Fibroblast of gingiva (primary cell): Measurements from ENCODE around the gene APOBEC3C.
"Not testable (repeated sequence)": the region's sequence is repeated elsewhere in the genome, so short reads cannot be mapped to it uniquely, and the experiment has no call there.

ENCODE experiments used
- DNase-seq: peaks from one replicate; pipeline ENCODE4 v3.0.0-alpha.2; 2011; ENCODE audit warnings: low read depth

The APOBEC3C gene

GRCh38 chr22:39024519-39025308 lies 10.7 kb downstream of the APOBEC3C start:
- DNase-seq: no peak

- DNase-seq: no peak
Observed at GRCh38 chr22:39026509-39027150, 12.6 kb downstream of the APOBEC3C start.

- no peak for DNase-seq
Observed at GRCh38 chr22:39027717-39028116, 13.7 kb downstream of the APOBEC3C start.

GRCh38 chr22:39028281-39028680 lies 14.2 kb downstream of the APOBEC3C start:
- no peak for DNase-seq

- DNase-seq: no peak
Observed at GRCh38 chr22:39029227-39029626, 15.2 kb downstream of the APOBEC3C start.

- no peak for DNase-seq
Observed at GRCh38 chr22:39030705-39031104, 16.6 kb downstream of the APOBEC3C start.

GRCh38 chr22:39031434-39032295 lies 17.6 kb downstream of the APOBEC3C start:
- DNase-seq: not testable (repeated sequence)

- DNase-seq: not testable (repeated sequence)
Observed at GRCh38 chr22:39037071-39037470, 23.0 kb downstream of the APOBEC3C start.

GRCh38 chr22:39039306-39040126 lies 25.5 kb downstream of the APOBEC3C start:
- DNase-seq: no peak

- DNase-seq: not testable (repeated sequence)
Observed at GRCh38 chr22:39040155-39040537, 26.1 kb downstream of the APOBEC3C start.

GRCh38 chr22:39040538-39041296 lies 26.7 kb downstream of the APOBEC3C start, which contains the start of gene APOBEC3F:
APOBEC3F (plus strand) TSS chr22:39040864; CDS start chr22:39040961, 97 bp downstream.
- DNase-seq: peak; percentile 50

GRCh38 chr22:39041908-39042307 lies 27.9 kb downstream of the APOBEC3C start:
- DNase-seq: no peak

- not testable (repeated sequence) for DNase-seq
Observed at GRCh38 chr22:39043063-39043462, 29.0 kb downstream of the APOBEC3C start.

- DNase-seq: not testable (repeated sequence)
Observed at GRCh38 chr22:39045136-39045535, 31.1 kb downstream of the APOBEC3C start.

- DNase-seq: not testable (repeated sequence)
Observed at GRCh38 chr22:39049486-39049885, 35.4 kb downstream of the APOBEC3C start.

- not testable (repeated sequence) for DNase-seq
Observed at GRCh38 chr22:39051844-39052495, 37.9 kb downstream of the APOBEC3C start.

GRCh38 chr22:39055658-39056057 lies 41.6 kb downstream of the APOBEC3C start:
- no peak for DNase-seq

GRCh38 chr22:39061290-39061689 lies 47.2 kb downstream of the APOBEC3C start:
- not testable (repeated sequence) for DNase-seq

GRCh38 chr22:39061951-39062350 lies 47.9 kb downstream of the APOBEC3C start:
- not testable (repeated sequence) for DNase-seq

- DNase-seq: not testable (repeated sequence)
Observed at GRCh38 chr22:39063904-39064303, 49.8 kb downstream of the APOBEC3C start.
